Suprapubic skin (tissue), 4 donors: ENCODE measurements around the gene SOCS7. TPM values are rescaled to one million over a fixed set of nuclear protein-coding genes. Genes with fewer than 3 reads are reported as not detected.

Source experiments
- DNase-seq, 2 donors: peaks; one replicate each; pipeline ENCODE4 v3.0.0-alpha.2; 2019; ENCODE audit warnings: low spot score in 2 of 2
- H3K27ac ChIP-seq: fragments of 200-600 bp; sonication (generic); one replicate; pipeline ENCODE4 v1.5.1; 2019
- H3K27me3 ChIP-seq: fragments of 200-600 bp; sonication (generic); one replicate; pipeline ENCODE4 v1.5.1; 2019
- H3K36me3 ChIP-seq: fragments of 200-600 bp; sonication (generic); one replicate; pipeline ENCODE4 v1.5.1; 2019
- H3K4me1 ChIP-seq: fragments of 200-600 bp; sonication (generic); one replicate; pipeline ENCODE4 v1.5.1; 2019
- H3K4me3 ChIP-seq: fragments of 200-600 bp; sonication (generic); one replicate; pipeline ENCODE4 v1.5.1; 2019; ENCODE audit warnings: mild to moderate bottlenecking
- H3K9me3 ChIP-seq: fragments of 200-600 bp; sonication (generic); one replicate; pipeline ENCODE4 v1.5.1; 2019
- EP300 ChIP-seq: sonication (generic); formaldehyde crosslinking; IDR thresholded peaks from one replicate; pipeline ENCODE4 v1.6.1; 2017; ENCODE audit warnings: antibody characterized with exemption
- POLR2A ChIP-seq, 2 donors: fragments of 450-650 bp; IDR thresholded peaks; one replicate each; pipeline ENCODE4 v1.6.1; 2017; ENCODE audit warnings: antibody characterized with exemption in 2 of 2, mild to moderate bottlenecking in 2 of 2, moderate library complexity in 2 of 2
- POLR2AphosphoS5 ChIP-seq, 3 donors: sonication (generic); formaldehyde crosslinking; IDR thresholded peaks; one replicate each; pipeline ENCODE4 v1.6.1; 2017; ENCODE audit warnings: antibody characterized with exemption in 3 of 3
- WGBS: methylation state at CpG from one replicate; pipeline ENCODE4 v1.1.5; 2018; 5-methylcytosine and 5-hydroxymethylcytosine counted together
- total RNA-seq, 4 donors: library from RNA; depleted of rRNA; stranded (reverse); fragments of >200 nt; gene quantifications; one replicate each; pipeline ENCODE4 v1.1.0, GENCODE V29; 2016
- TF ChIP-seq, protein P1 (sequence below), 2 donors: fragments of 200-600 bp in 1 of 2; fragments of 450-650 bp in 1 of 2; sonication (generic) in 1 of 2; IDR thresholded peaks; one replicate each; pipeline ENCODE4 v1.5.1; 2016 to 2019; ENCODE audit warnings: antibody characterized with exemption in 2 of 2, mild to moderate bottlenecking in 1 of 2, moderate library complexity in 1 of 2

The SOCS7 gene
- total RNA-seq, 4 donors from 2014 or later = 20.7 to 44.9 (median 37.1) TPM

DNA sequence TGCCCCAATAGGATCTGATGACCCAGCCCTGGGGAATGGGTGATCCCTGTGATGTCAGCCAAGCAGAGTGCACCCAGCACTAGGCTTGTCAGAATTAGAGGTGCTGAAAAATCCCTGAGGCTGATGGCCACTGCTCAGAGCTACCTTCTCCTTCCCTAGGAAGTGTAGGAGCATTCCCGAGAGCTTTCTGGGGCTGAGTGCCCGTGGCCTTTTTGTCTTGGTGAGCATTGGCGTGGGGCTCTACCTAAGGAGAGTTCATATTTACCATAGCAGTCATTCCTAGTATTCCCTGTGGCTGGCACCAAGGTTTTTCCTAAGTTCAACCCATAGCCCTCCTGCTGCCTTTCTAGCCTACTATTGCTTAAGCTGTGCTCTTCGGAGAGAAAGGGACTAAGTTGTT is 54.0 kb downstream of the SOCS7 start:
- H3K27ac ChIP-seq = no peak overlapping the region

DNA sequence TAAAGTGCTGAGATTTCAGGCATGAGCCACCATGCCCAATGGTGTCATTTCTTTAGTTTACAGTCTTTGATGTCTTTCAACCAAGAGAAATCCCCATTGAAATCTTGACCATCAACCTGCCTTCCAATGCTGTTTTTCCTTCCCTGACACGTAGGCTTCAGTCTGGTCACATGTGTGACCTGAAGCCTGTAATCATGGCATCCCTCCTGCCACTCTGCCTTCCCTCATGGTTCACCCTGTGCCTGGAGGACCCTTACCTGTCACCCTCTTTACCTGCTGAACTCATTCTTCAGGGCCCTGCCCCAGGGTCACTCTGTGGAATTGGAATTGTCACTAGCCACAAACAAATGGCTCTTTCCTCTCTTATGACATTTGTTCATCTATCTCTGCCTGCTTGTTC is 58.6 kb downstream of the SOCS7 start:
- no peaks in the 10 kb centered on the region for H3K27me3 ChIP-seq
- DNase-seq = peak in 1 of 2 donors; percentile 9
- H3K27ac ChIP-seq = no peak overlapping the region
- H3K4me3 ChIP-seq = no peak overlapping the region
- no peaks in the 10 kb centered on the region for H3K36me3 ChIP-seq
- TF ChIP-seq EP300 (no peak), POLR2A (IDR thresholded peaks at IDR 0.05) (no peak), POLR2AphosphoS5 (IDR thresholded peaks at IDR 0.05) (no peak)
- TF ChIP-seq, protein P1, sequence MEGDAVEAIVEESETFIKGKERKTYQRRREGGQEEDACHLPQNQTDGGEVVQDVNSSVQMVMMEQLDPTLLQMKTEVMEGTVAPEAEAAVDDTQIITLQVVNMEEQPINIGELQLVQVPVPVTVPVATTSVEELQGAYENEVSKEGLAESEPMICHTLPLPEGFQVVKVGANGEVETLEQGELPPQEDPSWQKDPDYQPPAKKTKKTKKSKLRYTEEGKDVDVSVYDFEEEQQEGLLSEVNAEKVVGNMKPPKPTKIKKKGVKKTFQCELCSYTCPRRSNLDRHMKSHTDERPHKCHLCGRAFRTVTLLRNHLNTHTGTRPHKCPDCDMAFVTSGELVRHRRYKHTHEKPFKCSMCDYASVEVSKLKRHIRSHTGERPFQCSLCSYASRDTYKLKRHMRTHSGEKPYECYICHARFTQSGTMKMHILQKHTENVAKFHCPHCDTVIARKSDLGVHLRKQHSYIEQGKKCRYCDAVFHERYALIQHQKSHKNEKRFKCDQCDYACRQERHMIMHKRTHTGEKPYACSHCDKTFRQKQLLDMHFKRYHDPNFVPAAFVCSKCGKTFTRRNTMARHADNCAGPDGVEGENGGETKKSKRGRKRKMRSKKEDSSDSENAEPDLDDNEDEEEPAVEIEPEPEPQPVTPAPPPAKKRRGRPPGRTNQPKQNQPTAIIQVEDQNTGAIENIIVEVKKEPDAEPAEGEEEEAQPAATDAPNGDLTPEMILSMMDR (IDR thresholded peaks at IDR 0.05) = no peak
- 76% methylated on average over 1 of the region's 1 CpG for WGBS
- H3K4me1 ChIP-seq = peaks cover 6% of the 10 kb centered on the region
- H3K9me3 ChIP-seq = no peaks in the 10 kb centered on the region

More for the DNA sequence above, 54.0 kb downstream of the SOCS7 start:
- peaks cover 22% of the 10 kb centered on the region for H3K36me3 ChIP-seq
- no peak overlapping the region for H3K4me3 ChIP-seq
- TF ChIP-seq POLR2AphosphoS5 (IDR thresholded peaks at IDR 0.05) = no peak
- no peak for TF ChIP-seq EP300
- no peak for TF ChIP-seq POLR2A (IDR thresholded peaks at IDR 0.05)
- TF ChIP-seq, protein P1 (IDR thresholded peaks at IDR 0.05) = no peak
- no peaks in the 10 kb centered on the region for H3K4me1 ChIP-seq
- peak in 1 of 2 donors; percentile 5 for DNase-seq
- H3K27me3 ChIP-seq = no peaks in the 10 kb centered on the region
- WGBS = 88% methylated on average over 4 of the region's 4 CpGs
- no peaks in the 10 kb centered on the region for H3K9me3 ChIP-seq

DNA sequence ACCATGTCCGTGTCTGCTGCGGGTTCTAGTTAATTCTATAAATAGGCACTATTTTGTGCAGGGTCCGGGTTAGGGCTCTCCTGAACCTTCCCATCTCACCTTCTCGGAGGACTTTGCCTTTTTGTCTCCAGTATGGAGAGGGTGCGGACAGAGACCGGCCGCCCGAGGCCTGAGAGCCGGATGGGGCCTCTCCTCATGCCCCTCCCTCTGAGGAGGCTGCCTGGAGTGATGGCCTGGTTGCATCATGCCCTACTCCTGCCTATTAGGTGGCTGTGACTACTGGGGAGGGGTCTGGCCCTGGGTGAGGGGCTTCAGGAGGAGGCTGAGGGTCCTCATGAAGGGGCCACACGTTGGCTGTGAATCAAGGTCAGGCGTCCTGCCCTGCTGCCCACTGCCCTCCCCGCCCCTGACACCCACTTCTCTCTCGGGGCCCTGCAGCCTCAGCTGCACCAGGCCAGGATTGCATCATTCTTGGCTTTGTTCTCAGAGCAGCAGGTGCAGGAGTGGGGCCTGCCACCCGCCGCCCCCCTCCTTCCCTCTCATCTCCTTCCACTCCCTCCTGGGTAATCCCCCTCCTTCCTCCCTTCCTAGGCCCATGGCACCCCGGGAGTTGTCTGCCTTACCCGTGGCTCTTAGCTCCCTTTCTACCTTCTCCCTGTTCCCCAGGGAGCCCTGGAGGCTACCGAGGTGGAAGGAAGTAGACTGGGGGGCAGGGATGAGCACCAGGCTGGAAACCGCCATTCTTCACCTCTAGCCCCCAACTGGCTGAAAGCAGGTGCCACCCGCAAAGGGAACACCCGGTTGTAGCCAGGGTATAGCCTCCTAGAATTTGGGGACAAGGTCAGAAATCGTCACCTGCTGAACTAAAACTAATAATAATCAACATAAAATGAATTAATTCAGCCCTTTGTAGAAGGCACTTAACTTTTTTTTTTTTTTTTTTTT is 63.9 kb downstream of the SOCS7 start:
- WGBS = 55% methylated on average over 13 of the region's 22 CpGs
- Histone ChIP-seq H3K27me3 (peaks cover 32% of the 10 kb centered on the region), H3K27ac (no peak overlapping the region), H3K9me3 (no peaks in the 10 kb centered on the region), H3K4me3 (no peak overlapping the region), H3K4me1 (peaks cover 19% of the 10 kb centered on the region), H3K36me3 (no peaks in the 10 kb centered on the region)
- DNase-seq = no peak
- no peak for TF ChIP-seq POLR2A (IDR thresholded peaks at IDR 0.05)
- TF ChIP-seq EP300 = no peak
- TF ChIP-seq, protein P1 (IDR thresholded peaks at IDR 0.05) = no peak
- TF ChIP-seq POLR2AphosphoS5 (IDR thresholded peaks at IDR 0.05) = no peak

DNA sequence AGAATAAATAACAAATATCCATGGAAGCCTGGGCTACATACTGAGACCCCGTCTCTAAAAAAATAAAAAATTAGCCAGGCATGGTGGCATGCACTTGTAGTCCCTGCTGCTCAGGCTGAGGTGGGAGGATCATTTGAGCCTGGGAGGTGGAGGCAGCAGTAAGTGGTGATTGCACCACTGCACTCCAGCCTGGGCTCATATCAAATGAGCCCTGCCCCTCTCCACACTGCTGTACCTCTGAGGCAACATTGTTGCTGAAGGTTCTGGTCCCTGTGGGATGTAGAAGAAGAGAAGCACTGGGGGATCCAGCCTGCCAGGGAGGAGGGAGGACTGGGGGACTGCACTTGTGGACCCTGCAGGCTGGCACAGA is 65.2 kb downstream of the SOCS7 start:
- DNase-seq = no peak
- Histone ChIP-seq H3K4me1 (peaks cover 19% of the 10 kb centered on the region), H3K27ac (no peak overlapping the region), H3K27me3 (peaks cover 35% of the 10 kb centered on the region), H3K4me3 (no peak overlapping the region), H3K9me3 (no peaks in the 10 kb centered on the region), H3K36me3 (no peaks in the 10 kb centered on the region)
- no peak for TF ChIP-seq POLR2A (IDR thresholded peaks at IDR 0.05)
- TF ChIP-seq EP300 = no peak
- TF ChIP-seq, protein P1 (IDR thresholded peaks at IDR 0.05) = no peak
- 68% methylated on average over 1 of the region's 1 CpG for whole genome bisulfite sequencing

DNA sequence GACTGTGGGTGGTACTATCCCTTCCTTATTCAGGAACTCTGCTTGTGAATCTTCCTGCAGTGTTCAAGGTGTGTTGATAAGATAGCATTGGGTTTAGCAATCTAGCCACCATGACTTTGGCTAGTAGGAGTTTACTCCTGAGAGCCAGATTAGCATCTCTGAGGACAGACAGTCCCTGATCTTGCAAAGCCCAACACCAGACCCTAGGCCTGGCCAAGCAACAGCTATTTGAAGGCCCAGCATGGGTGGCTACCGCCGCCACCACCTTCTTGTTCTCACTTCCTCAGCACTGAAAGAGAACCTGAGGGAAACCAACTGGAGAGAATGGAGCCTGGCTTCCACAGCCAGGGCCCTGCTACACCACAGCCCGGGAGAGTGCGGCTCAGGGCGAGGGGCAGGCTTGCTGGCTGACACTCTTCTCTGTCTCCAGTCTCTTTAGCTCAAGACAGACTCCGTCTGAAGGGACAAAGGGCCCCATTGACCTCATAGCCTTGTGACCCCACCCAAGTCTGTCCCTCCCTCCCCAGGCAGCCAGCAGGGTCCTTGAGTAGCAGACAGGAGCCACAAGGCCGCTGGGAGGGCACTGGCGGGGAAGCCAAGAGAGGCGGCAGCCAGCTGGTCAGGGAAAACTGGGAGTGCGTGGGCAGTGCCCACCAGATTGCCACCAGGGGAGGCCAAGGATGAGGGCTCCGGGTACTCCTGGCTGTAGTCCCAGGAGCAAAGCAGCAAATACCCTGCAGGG is 65.7 kb downstream of the SOCS7 start:
- Histone ChIP-seq H3K27ac (no peak overlapping the region), H3K36me3 (no peaks in the 10 kb centered on the region), H3K9me3 (no peaks in the 10 kb centered on the region), H3K4me1 (peaks cover 19% of the 10 kb centered on the region), H3K27me3 (peaks cover 35% of the 10 kb centered on the region), H3K4me3 (no peak overlapping the region)
- WGBS = 83% methylated on average over 10 of the region's 11 CpGs
- DNase-seq = no peak
- TF ChIP-seq POLR2AphosphoS5 (IDR thresholded peaks at IDR 0.05) (no peak), POLR2A (IDR thresholded peaks at IDR 0.05) (no peak), EP300 (no peak)
- TF ChIP-seq, protein P1 (IDR thresholded peaks at IDR 0.05) = no peak
